Fibroblast of peridontal ligament (primary cell): Measurements from ENCODE around the gene ADGRL1.

ENCODE experiments used
- DNase-seq: peaks from one replicate; pipeline ENCODE4 v3.0.0-alpha.2; 2010; ENCODE audit errors: extremely low read depth

ADGRL1 gene

GRCh38 chr19:14139944-14140343 is 66.0 kb downstream of the ADGRL1 start:
- DNase-seq = no peak

GRCh38 chr19:14138576-14139265 is 67.2 kb downstream of the ADGRL1 start:
- peak; percentile 51 for DNase-seq

GRCh38 chr19:14136509-14137281 is 69.3 kb downstream of the ADGRL1 start, which contains the start of gene ASF1B:
Gene ASF1B, minus strand, starts transcription at chr19:14136589. Its CDS starts 133 bp downstream, at chr19:14136456.
- peak; percentile 100 for DNase-seq

- DNase-seq = no peak
These were observed 69.9 kb downstream of the ADGRL1 start for GRCh38 chr19:14135985-14136508.

GRCh38 chr19:14135355-14135754 is 70.6 kb downstream of the ADGRL1 start:
- DNase-seq = no peak

GRCh38 chr19:14127929-14128509 is 78.0 kb downstream of the ADGRL1 start:
- peak; percentile 31 for DNase-seq

- DNase-seq = no peak
These were observed 78.8 kb downstream of the ADGRL1 start for GRCh38 chr19:14127176-14127575.

GRCh38 chr19:14122924-14123323 is 83.0 kb downstream of the ADGRL1 start:
- no peak for DNase-seq

- DNase-seq = no peak
These were observed 85.5 kb downstream of the ADGRL1 start for GRCh38 chr19:14120497-14120780.

GRCh38 chr19:14119644-14120496 is 86.1 kb downstream of the ADGRL1 start:
- no peak for DNase-seq

- DNase-seq = no peak
These were observed 86.8 kb downstream of the ADGRL1 start for GRCh38 chr19:14119146-14119545.

- DNase-seq = peak; percentile 69
These were observed 87.6 kb downstream of the ADGRL1 start for GRCh38 chr19:14118165-14119051.

GRCh38 chr19:14117668-14118164 is 88.3 kb downstream of the ADGRL1 start, which contains the start of gene PRKACA:
Gene PRKACA, minus strand, starts transcription at chr19:14117762. Its CDS starts 215 bp downstream, at chr19:14117547.
- DNase-seq = peak; percentile 97

GRCh38 chr19:14116918-14117578 is 88.9 kb downstream of the ADGRL1 start:
- DNase-seq = no peak

- no peak for DNase-seq
These were observed 89.4 kb downstream of the ADGRL1 start for GRCh38 chr19:14116525-14116917.

- no peak for DNase-seq
These were observed 90.2 kb downstream of the ADGRL1 start for GRCh38 chr19:14115756-14116155.

- no peak for DNase-seq
These were observed 91.1 kb downstream of the ADGRL1 start for GRCh38 chr19:14114854-14115253.

- DNase-seq = no peak
These were observed 91.5 kb downstream of the ADGRL1 start for GRCh38 chr19:14114439-14114838.

GRCh38 chr19:14113762-14114414 is 92.1 kb downstream of the ADGRL1 start:
- DNase-seq = no peak
